ENCODE data around the gene AFP. TPM values are rescaled to one million over a fixed set of nuclear protein-coding genes. Genes with fewer than 3 reads are reported as not detected.

AFP gene
- total RNA-seq, 1 donor from 2014 or later, result not detected

GRCh38 chr4:73439991-73440390 lies 4.0 kb downstream of the AFP start:
- no peak overlapping the region for H3K27ac ChIP-seq
- no peaks in the 10 kb centered on the region for H3K9me3 ChIP-seq (ENCODE audit: low read depth)
- TF ChIP-seq CTCF (IDR thresholded peaks at IDR 0.05) (no peak), EZH2 (IDR thresholded peaks at IDR 0.05) (no peak), EZH2phosphoT487 (IDR thresholded peaks at IDR 0.05) (no peak)
- H3K27me3 ChIP-seq, result no peaks in the 10 kb centered on the region
- no peaks in the 10 kb centered on the region for H3F3A ChIP-seq (ENCODE audit: low read depth)
- no peak overlapping the region for H2AFZ ChIP-seq (replicated peaks)
- no peak overlapping the region for H3K27ac Mint-ChIP-seq
- no peaks in the 10 kb centered on the region for H3K9me3 Mint-ChIP-seq
- no peak overlapping the region for H3K4me2 ChIP-seq
- no peaks in the 10 kb centered on the region for H3K4me1 ChIP-seq
- no peak for DNase-seq (ENCODE audit: low spot score)
- peaks cover 4% of the 10 kb centered on the region for H3K4me1 Mint-ChIP-seq
- H3K36me3 Mint-ChIP-seq, result no peaks in the 10 kb centered on the region
- H3K4me3 ChIP-seq, result no peak overlapping the region
- H3K9ac ChIP-seq, result no peak overlapping the region
- no peak overlapping the region for H3K4me3 Mint-ChIP-seq
- H4K20me1 ChIP-seq (ENCODE audit: low read depth), result no peaks in the 10 kb centered on the region
- H3K27me3 Mint-ChIP-seq (ENCODE audit: insufficient read depth, low read depth), result no peaks in the 10 kb centered on the region
- H3K36me3 ChIP-seq, result no peaks in the 10 kb centered on the region
- H3K79me2 ChIP-seq (ENCODE audit: low read depth), result no peaks in the 10 kb centered on the region

- Histone ChIP-seq H3K4me3 (no peak overlapping the region), H3K36me3 (no peaks in the 10 kb centered on the region), H2AFZ (replicated peaks) (no peak overlapping the region), H3K27me3 (no peaks in the 10 kb centered on the region), H3K9me3 (ENCODE audit: low read depth) (no peaks in the 10 kb centered on the region), H3K79me2 (ENCODE audit: low read depth) (no peaks in the 10 kb centered on the region), H3K4me2 (no peak overlapping the region), H4K20me1 (ENCODE audit: low read depth) (no peaks in the 10 kb centered on the region), H3K9ac (no peak overlapping the region), H3K4me1 (no peaks in the 10 kb centered on the region), H3F3A (ENCODE audit: low read depth) (no peaks in the 10 kb centered on the region), H3K27ac (no peak overlapping the region)
- Mint-ChIP-seq H3K27me3 (ENCODE audit: insufficient read depth, low read depth) (no peaks in the 10 kb centered on the region), H3K36me3 (no peaks in the 10 kb centered on the region), H3K4me3 (no peak overlapping the region), H3K9me3 (no peaks in the 10 kb centered on the region), H3K4me1 (peaks cover 4% of the 10 kb centered on the region), H3K27ac (no peak overlapping the region)
- no peak for DNase-seq (ENCODE audit: low spot score)
- TF ChIP-seq EZH2phosphoT487 (IDR thresholded peaks at IDR 0.05), result no peak
- TF ChIP-seq CTCF (IDR thresholded peaks at IDR 0.05), result no peak
- no peak for TF ChIP-seq EZH2 (IDR thresholded peaks at IDR 0.05)
These were observed 4.6 kb downstream of the AFP start for GRCh38 chr4:73440653-73441052.

DNA sequence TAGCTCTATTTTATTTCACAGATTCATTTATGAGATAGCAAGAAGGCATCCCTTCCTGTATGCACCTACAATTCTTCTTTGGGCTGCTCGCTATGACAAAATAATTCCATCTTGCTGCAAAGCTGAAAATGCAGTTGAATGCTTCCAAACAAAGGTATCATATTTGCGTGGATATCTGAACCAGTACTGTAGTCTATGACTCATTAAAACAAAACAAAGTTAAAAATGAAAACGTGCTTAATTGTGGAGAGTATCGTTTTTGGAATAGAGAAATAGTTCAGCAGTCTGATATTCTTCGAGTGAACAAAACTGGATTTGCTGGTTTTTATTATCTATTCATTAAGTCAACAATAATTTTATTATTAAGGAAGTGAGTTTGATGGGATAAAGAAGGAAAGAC lies 6.3 kb downstream of the AFP start:
- Mint-ChIP-seq H3K4me1 (peaks cover 4% of the 10 kb centered on the region), H3K27me3 (ENCODE audit: insufficient read depth, low read depth) (peaks cover 2% of the 10 kb centered on the region), H3K4me3 (no peak overlapping the region), H3K27ac (no peak overlapping the region), H3K9me3 (no peaks in the 10 kb centered on the region), H3K36me3 (no peaks in the 10 kb centered on the region)
- no peaks in the 10 kb centered on the region for H3K27me3 ChIP-seq
- no peaks in the 10 kb centered on the region for H3K36me3 ChIP-seq
- H3F3A ChIP-seq (ENCODE audit: low read depth), result no peaks in the 10 kb centered on the region
- no peak for TF ChIP-seq EZH2phosphoT487 (IDR thresholded peaks at IDR 0.05)
- TF ChIP-seq CTCF (IDR thresholded peaks at IDR 0.05), result no peak
- no peak for TF ChIP-seq EZH2 (IDR thresholded peaks at IDR 0.05)
- no peak overlapping the region for H3K27ac ChIP-seq
- H3K9me3 ChIP-seq (ENCODE audit: low read depth), result no peaks in the 10 kb centered on the region
- H3K4me3 ChIP-seq, result no peak overlapping the region
- H3K4me2 ChIP-seq, result no peak overlapping the region
- H3K79me2 ChIP-seq (ENCODE audit: low read depth), result no peaks in the 10 kb centered on the region
- no peak overlapping the region for H3K9ac ChIP-seq
- no peak for DNase-seq (ENCODE audit: low spot score)
- no peak overlapping the region for H2AFZ ChIP-seq (replicated peaks)
- no peaks in the 10 kb centered on the region for H4K20me1 ChIP-seq (ENCODE audit: low read depth)
- no peaks in the 10 kb centered on the region for H3K4me1 ChIP-seq
